Measurements from ENCODE around the gene MRPL20.
A peak's percentile ranks its signal among the peaks of the same experiment; 100 is the strongest.
"Not testable (repeated sequence)": the region's sequence is repeated elsewhere in the genome, so short reads cannot be mapped to it uniquely, and the experiment has no call there.

MRPL20 gene

GRCh38 chr1:1391225-1391624 lies 15.9 kb downstream of the MRPL20 start:
- CTCF ChIA-PET = no interaction called here
- H3K27ac ChIP-seq = no peak overlapping the region
- POLR2A ChIA-PET (ENCODE audit: low non-redundant PET) = no interaction called here
- TF ChIP-seq CTCF (conservative IDR thresholded peaks at IDR 0.05; ENCODE audit: low read depth) = no peak
- no peak for DNase-seq (ENCODE audit: low spot score)

DNA sequence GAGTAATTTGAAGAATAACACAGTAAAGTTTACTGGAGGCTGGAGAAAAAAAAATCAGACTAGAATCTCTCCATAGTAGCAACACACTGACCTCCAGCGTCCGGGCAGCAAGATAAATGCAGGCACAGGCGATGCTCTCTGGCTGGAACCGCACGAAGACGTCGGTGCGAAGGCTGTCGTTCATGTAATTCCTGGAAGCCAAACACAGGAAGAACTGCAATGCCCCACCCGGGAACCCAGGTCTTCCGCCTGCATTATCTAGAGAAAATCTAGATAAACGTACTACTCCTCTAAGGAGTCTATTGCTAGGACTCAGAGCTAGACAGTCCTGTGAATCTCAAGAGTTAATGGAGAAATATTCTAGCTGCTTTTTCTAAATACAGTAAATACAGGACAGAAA lies 16.4 kb downstream of the MRPL20 start:
- ChIA-PET CTCF (interaction anchor here (0.7 kb wide), 1 partner anchor 15 kb away, joined by 4 read pairs; no protein-coding TSS in a partner anchor), POLR2A (ENCODE audit: low non-redundant PET) (no interaction called here)
- no peak for TF ChIP-seq CTCF (conservative IDR thresholded peaks at IDR 0.05; ENCODE audit: low read depth)
- no peak for DNase-seq (ENCODE audit: low spot score)
- H3K27ac ChIP-seq = no peak overlapping the region

GRCh38 chr1:1388078-1388472 lies 19.0 kb downstream of the MRPL20 start:
- POLR2A ChIA-PET (ENCODE audit: low non-redundant PET) = no interaction called here
- CTCF ChIA-PET = no interaction called here
- no peak for TF ChIP-seq CTCF (conservative IDR thresholded peaks at IDR 0.05; ENCODE audit: low read depth)
- DNase-seq (ENCODE audit: low spot score) = no peak
- 0 out of 2 replicates have a peak overlapping the region, but pooled peaks have one; percentile 11 for H3K27ac ChIP-seq

DNA sequence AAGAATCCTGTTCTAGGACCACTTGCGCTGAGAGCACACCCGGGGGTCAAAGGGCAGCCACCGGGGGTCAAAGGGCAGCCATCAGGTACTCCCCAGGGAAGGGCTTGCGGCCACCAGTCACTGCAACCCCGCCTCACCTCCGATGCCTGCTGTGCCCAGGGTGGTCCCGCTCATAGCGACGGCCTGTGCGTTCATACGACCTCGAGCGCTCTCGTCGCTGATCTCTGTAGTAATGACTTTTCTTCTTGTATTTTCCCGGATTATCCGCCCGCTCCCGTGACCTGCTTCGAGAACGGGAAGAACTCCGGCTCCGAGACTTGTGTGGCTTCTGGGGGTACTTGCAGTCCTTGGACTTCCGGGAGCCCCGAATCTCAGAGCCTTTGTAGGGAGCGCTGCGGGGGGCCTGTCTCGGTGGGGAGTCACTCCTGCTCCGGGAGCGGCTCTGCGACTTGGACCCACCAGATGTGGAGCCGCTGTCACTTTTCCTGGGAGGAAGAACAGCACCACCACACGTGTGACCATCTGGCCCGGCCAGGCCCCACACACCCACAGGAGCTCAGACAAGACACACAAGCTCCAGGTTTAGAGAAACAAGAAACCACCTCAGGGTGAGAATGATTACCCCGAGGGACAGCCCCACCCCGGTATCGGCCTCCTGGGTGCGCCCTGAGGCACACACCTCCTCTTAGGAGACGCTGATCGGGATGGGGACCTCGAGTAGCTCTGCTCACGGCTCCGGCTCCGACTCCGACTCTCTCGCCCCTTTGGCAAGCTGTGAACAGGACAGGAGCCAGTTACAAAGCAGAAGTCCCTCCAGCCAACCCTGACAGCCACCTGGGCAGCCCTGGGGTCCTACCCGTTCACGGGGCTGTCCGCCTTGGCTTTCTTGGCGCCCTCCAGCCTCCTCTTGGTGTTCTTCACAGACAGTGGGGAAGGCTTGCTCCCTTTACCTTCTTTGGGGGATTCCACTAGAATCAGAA lies 19.7 kb downstream of the MRPL20 start:
- no peak for DNase-seq (ENCODE audit: low spot score)
- ChIA-PET CTCF (no interaction called here), POLR2A (ENCODE audit: low non-redundant PET) (no interaction called here)
- H3K27ac ChIP-seq = 0 out of 2 replicates have a peak overlapping the region, but pooled peaks have one; percentile 11
- no peak for TF ChIP-seq CTCF (conservative IDR thresholded peaks at IDR 0.05; ENCODE audit: low read depth)

DNA sequence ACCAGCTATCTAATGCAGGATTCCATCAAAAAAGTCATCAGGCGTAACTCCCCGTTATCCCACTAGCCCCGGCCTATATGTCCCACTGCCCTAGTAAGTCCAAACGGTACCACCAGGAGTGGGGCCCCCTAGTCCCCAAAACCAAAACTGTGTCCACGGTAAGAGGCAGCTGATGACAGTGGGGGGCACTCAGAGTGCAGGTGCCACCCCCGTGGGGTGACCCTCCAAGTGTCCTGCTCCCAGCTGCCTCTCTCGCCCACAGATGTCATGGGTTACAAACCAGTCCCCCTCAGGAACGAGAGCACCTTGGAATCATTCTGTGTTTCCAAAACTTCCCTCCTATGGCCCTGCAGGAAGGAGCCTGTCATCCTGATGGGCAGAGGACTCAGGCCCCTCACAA lies 21.2 kb downstream of the MRPL20 start:
- no peak for DNase-seq (ENCODE audit: low spot score)
- TF ChIP-seq CTCF (conservative IDR thresholded peaks at IDR 0.05; ENCODE audit: low read depth) = no peak
- CTCF ChIA-PET = no interaction called here
- POLR2A ChIA-PET (ENCODE audit: low non-redundant PET) = no interaction called here
- H3K27ac ChIP-seq = no peak overlapping the region

DNA sequence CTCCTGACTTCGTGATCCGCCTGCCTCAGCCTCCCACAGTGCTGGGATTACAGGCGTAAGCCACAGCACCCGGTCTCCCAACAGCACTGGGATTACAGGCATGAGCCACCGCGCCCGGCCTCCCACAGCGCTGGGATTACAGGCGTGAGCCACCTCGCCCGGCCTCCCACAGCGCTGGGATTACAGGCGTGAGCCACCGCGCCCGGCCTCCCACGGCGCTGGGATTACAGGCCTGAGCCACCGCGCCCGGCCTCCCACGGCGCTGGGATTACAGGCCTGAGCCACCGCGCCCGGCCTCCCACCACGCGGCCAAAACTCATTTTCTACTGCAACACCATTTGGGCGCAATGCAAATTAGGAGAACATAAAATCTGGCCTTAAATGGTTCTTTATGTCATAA lies 21.8 kb downstream of the MRPL20 start:
- H3K27ac ChIP-seq = peak overlapping the region; percentile 6; the same call in 1 of the 2 replicates
- CTCF ChIA-PET; POLR2A ChIA-PET (ENCODE audit: low non-redundant PET); DNase-seq (ENCODE audit: low spot score): not testable (repeated sequence)

DNA sequence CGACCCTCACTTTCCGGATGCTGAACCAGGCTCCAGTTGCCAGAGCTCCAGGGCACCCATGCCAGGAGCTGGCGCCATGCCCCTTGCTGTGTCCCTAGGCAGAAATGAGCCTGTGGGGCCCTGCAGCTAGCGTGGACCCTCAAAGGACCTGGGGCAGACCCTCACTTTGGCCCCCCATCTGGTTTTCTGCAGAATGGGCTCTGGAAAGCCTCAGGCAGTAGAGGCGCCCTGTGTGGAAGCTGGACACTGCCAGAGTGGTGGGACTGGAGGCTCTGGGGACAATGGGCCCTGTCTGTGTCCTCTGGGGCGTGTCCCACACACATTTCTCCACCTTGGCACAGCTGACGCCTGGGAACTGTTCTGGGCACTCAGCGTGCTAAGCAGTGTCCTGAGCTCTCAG lies 25.8 kb downstream of the MRPL20 start:
- peak overlapping the region; percentile 5 for H3K27ac ChIP-seq
- no peak for TF ChIP-seq CTCF (conservative IDR thresholded peaks at IDR 0.05; ENCODE audit: low read depth)
- DNase-seq (ENCODE audit: low spot score) = no peak
- CTCF ChIA-PET = no interaction called here
- POLR2A ChIA-PET (ENCODE audit: low non-redundant PET) = no interaction called here

Measured in RWPE1 (cell line).